Psoas muscle (tissue), 8 donors: Measurements from ENCODE around the gene CAPG. TPM values are rescaled to one million over a fixed set of nuclear protein-coding genes. Genes with fewer than 3 reads are reported as not detected.

Source experiments
- ATAC-seq, 4 donors: fragments of 200-7000 bp; cut with Tn5 transposase; one replicate each; pipeline ENCODE4 v1.9.1; 2020; ENCODE audit warnings: moderate library complexity in 3 of 4, mild to moderate bottlenecking in 2 of 4
- DNase-seq, 2 donors: peaks; one replicate each; pipeline ENCODE4 v3.0.0-alpha.2; 2020
- H3K27ac ChIP-seq: fragments of 200-600 bp; one replicate; pipeline ENCODE4 v1.8.0; 2022
- H3K27me3 ChIP-seq, 3 donors: fragments of 200-600 bp in 1 of 3; one replicate each; pipeline versions ENCODE4 v1.6.1 to v1.8.0; 2013 to 2022; ENCODE audit warnings: low read length in 2 of 3, mild to moderate bottlenecking in 2 of 3, moderate library complexity in 1 of 3; ENCODE audit not compliant: insufficient read depth in 3 of 3
- H3K36me3 ChIP-seq, 2 donors: fragments of 200-600 bp in 1 of 2; one replicate each; pipeline versions ENCODE4 v1.6.1 to v1.8.0; 2013 to 2022; ENCODE audit warnings: low read depth in 1 of 2, mild to moderate bottlenecking in 1 of 2, moderate library complexity in 1 of 2; ENCODE audit not compliant: insufficient read depth in 1 of 2
- H3K4me1 ChIP-seq: fragments of 200-600 bp; one replicate; pipeline ENCODE4 v1.8.0; 2022
- H3K4me3 ChIP-seq: fragments of 200-600 bp; one replicate; pipeline ENCODE4 v1.8.0; 2022; ENCODE audit warnings: mild to moderate bottlenecking
- H3K9me3 ChIP-seq: fragments of 200-600 bp; one replicate; pipeline ENCODE4 v1.8.0; 2022
- CTCF ChIP-seq: fragments of 200-600 bp; IDR thresholded peaks from one replicate; pipeline ENCODE4 v1.8.0; 2022; ENCODE audit warnings: antibody characterized with exemption
- WGBS, 3 donors: extraction: QIAGEN DNeasy Blood & Tissue Kit; methylation state at CpG; one replicate each; pipeline versions ENCODE4 v1.1.6 to v1.1.7; 2013; 5-methylcytosine and 5-hydroxymethylcytosine counted together
- intact Hi-C, 2 donors: fragments of 100-400 bp; cut with DNase I; formaldehyde crosslinking; loops; one replicate each; pipeline versions ENCODE4 v1.11.0 to v1.14.2; 2022
- polyA plus RNA-seq, 3 donors: library from polyadenylated mRNA; stranded (reverse); fragments of 200-250 nt; gene quantifications; one replicate each; pipeline ENCODE4 v1.2.3, GENCODE V29; 2013
- total RNA-seq, 4 donors: library from RNA; stranded (reverse); fragmentation: NEBNext Ultra II Directional in 2 of 4; extraction: Animal tissue kit (Norgen Biotek cat#: 25700) in 2 of 4; gene quantifications; one replicate each; pipeline versions ENCODE4 v1.2.1 to v1.2.4, GENCODE V29; 2021 to 2023
- donor health status: healthy with polysubstance abuse.
- donor health status: DM: no; HTN: no; CAD: no; lungs with moderate emphysema.
- donor health status: Bipolar disorder and iron deficiency.
- donor health status: healthy.
- donor health status: DM: yes; HTN: yes; CAD: no.
- donor health status: DM: no; HTN: no; CAD: no.
- donor health status: DM: no; HTN: no; CAD: no.
- donor health status: DM: yes; HTN: yes; CAD: no.

Gene CAPG
- total and polyA plus RNA-seq, 7 donors = 2.8 to 11.1 (median 7.9) TPM

- Histone ChIP-seq H3K36me3 (no peaks in the 10 kb centered on the region), H3K27ac (no peak overlapping the region), H3K4me1 (peaks cover 4% of the 10 kb centered on the region), H3K27me3 (peaks cover 0 to 10% (median 3%) of the 10 kb centered on the region in 3 donors), H3K9me3 (no peaks in the 10 kb centered on the region), H3K4me3 (peak overlapping the region; percentile 61)
- TF ChIP-seq CTCF = no peak
- ATAC-seq = no peak
- no peak for DNase-seq
- intact Hi-C loops = no loop called here
- 16 to 21% (median 19%) methylated on average over 40 to 44 of the region's 44 CpGs for WGBS, 3 donors
Measured at GRCh38 chr2:85413592-85414420, 3.6 kb upstream of the CAPG start.

- no peaks in the 10 kb centered on the region for H3K9me3 ChIP-seq
- no peaks in the 10 kb centered on the region for H3K36me3 ChIP-seq
- H3K4me1 ChIP-seq = no peaks in the 10 kb centered on the region
- intact Hi-C loops = no loop called here
- H3K27me3 ChIP-seq = peaks cover 0 to 10% (median 3%) of the 10 kb centered on the region in 3 donors
- TF ChIP-seq CTCF = no peak
- DNase-seq (no peak), ATAC-seq (no peak)
- H3K27ac ChIP-seq = no peak overlapping the region
- WGBS, 3 donors = 87 to 90% (median 89%) methylated on average over 5 of the region's 5 CpGs
- H3K4me3 ChIP-seq = no peak overlapping the region
Measured at GRCh38 chr2:85411405-85411748, 1.2 kb upstream of the CAPG start.

GRCh38 chr2:85410584-85411404 lies 628 bp upstream of the CAPG start:
- Histone ChIP-seq H3K9me3 (no peaks in the 10 kb centered on the region), H3K4me1 (no peaks in the 10 kb centered on the region), H3K36me3 (no peaks in the 10 kb centered on the region), H3K27ac (no peak overlapping the region), H3K4me3 (no peak overlapping the region), H3K27me3 (peaks cover 0 to 10% (median 3%) of the 10 kb centered on the region in 3 donors)
- intact Hi-C loops = no loop called here
- 87 to 90% (median 90%) methylated on average over 13 of the region's 13 CpGs for WGBS, 3 donors
- no peak for DNase-seq
- no peak for TF ChIP-seq CTCF
- peak in 1 of 4 donors; percentile 7 for ATAC-seq

GRCh38 chr2:85405201-85406059 lies 4.7 kb downstream of the CAPG start:
- Histone ChIP-seq H3K27ac (no peak overlapping the region), H3K27me3 (peaks cover 0 to 5% (median 0%) of the 10 kb centered on the region in 3 donors), H3K9me3 (no peaks in the 10 kb centered on the region), H3K4me1 (no peaks in the 10 kb centered on the region), H3K4me3 (no peak overlapping the region), H3K36me3 (no peaks in the 10 kb centered on the region)
- 51 to 62% (median 56%) methylated on average over 15 of the region's 15 CpGs for WGBS, 3 donors
- peak in 3 of 4 donors; percentile 34 to 45 (median 42) for ATAC-seq
- intact Hi-C loops = no loop called here
- TF ChIP-seq CTCF = no peak
- no peak for DNase-seq
